GM21723 (cell line): ENCODE data around the gene TRIM25.
A peak's percentile ranks its signal among the peaks of the same experiment; 100 is the strongest.

Experiments
- ATAC-seq: cut with Tn5 transposase; IDR thresholded peaks from one replicate; pipeline ENCODE4 v1.9.1; 2021; ENCODE audit warnings: mild to moderate bottlenecking, moderate library complexity; ENCODE audit not compliant: unreplicated experiment

Gene TRIM25

GRCh38 chr17:56928586-56928985 lies 14.7 kb upstream of the TRIM25 start:
- ATAC-seq, result no peak

DNA sequence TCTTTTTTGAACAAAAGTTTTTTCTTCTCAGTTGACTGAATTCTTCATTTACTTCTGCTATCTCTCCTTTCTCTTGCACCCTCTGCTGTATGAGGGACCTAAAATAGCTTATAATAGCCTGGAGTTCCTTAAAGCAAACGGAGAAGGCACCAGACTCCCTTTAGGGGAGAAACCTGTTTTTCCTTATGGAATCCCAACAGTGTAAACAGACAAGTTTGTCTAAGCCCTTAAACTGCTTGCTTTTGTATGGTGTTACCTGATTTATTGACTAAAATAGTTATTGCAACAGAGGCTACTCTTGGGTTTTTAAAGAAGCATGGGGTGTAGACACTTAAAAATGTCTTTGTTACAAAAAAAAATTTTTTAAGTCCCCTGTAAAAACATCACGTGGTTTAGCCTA lies 12.9 kb upstream of the TRIM25 start:
- no peak for ATAC-seq

DNA sequence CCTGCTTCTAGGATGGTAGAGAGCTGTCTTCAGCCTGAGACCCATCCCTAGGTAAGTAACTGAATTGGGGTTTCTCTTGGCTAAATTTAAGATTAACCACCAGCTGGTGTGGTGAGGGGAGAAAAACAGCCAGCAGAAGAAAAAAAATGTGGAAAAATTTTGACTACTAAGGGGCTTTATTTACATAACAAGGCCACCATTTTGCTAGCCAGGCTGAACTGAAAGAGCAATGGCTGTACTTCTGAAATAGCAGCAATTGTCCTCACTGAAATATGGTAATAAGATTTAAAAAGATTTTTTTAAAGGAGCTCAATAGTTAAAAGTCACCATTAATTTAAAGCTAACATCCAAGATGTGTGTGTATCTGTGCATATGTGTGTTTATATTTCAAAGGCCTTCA lies 12.4 kb upstream of the TRIM25 start:
- no peak for ATAC-seq

DNA sequence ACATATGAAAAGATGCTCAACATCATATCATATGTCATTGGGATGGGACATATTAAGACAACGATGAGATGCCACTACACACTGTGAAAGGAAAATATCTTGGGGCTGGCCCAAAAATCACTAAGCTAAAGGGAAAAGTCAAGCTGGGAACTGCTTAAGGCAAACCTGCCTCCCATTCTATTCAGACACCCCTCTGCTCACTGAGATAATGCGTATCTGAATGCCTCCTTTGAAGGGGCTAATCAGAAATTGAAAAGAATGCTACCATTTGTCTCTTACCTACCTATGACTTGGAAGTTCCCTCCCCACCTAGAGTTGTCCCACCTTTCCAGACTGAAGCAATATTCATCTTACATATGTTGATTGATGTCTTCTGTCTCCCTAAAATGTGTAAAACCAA lies 11.2 kb upstream of the TRIM25 start:
- ATAC-seq, result no peak

DNA sequence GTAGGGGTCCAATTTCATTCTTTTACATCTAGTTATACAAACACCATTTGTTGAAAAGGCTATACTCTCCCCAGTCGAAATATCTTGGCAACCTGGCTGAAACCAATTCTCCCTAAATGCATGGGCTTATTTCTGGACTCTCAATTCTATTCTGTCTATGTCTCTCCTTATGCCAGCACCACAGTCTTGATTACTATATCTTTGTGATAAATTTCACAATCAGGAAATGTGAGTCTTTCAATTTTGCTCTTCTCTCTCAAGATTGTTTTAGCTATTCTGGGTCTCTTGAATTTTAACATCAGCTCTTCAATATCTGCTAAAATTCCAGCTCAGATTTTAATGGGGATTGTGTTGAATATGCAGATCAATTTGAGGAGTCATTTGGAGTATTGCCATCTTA lies 5.9 kb upstream of the TRIM25 start:
- no peak for ATAC-seq

GRCh38 chr17:56918916-56919315 lies 5.1 kb upstream of the TRIM25 start:
- no peak for ATAC-seq

- no peak for ATAC-seq
These were observed 3.9 kb upstream of the TRIM25 start for GRCh38 chr17:56917559-56918296.

DNA sequence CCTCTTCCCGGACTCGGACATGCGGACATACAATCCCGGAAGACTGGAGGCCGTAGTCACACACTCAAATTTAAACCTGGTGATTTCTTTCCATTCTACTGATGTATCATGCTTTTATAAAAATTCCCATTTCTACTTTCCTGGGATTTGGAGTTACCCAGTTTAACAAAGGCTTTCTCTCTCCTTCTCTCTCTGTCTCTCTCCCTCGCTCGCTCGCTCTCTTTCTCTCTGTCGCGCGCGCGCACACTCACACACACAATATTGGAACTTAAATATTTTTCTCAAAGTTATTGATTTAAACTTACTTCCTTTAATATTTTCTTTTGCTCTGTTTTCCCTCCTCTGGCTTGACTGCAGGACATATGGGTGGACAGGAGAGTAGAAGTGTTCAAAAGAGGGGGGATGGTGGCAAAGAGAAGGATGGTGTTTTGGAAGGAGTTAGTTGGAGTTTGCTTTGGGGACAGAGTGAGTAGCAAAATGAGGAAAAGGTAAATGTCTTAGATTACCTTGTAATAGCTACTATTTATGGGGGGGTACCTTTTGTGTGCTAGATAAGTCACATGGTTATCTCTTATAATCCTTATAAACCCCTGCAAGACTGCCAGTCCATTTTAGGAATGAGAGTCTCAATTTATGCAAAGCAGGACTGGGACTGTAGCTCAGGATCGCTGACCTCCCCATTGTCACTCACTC lies 878 bp upstream of the TRIM25 start:
- no peak for ATAC-seq

DNA sequence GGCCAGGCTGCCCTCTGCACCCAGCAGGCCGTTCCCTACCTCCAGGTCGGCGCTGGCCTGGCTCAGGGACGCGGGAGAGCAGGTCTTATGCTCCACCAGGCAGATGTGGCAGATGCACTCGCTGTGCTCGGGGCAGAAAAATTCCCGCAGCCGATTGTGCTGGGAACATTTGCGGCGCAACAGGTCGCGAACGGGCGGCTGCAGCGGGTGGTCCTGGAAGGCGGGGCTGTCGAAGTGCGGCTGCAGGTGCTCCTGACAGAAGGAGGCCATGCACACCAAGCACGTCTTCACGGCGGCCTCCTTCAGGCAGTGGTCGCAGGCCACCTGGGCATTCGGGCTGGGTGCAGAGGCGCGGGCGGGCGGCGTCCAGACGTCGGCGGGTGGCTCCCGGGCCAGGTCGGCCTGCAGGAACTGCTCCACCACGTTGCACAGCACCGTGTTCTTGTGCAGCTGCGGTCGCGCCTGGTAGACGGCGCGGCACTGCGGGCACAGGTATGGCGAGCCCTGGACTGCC lies 439 bp downstream of the TRIM25 start:
- peak; percentile 34 for ATAC-seq

GRCh38 chr17:56913000-56913311 lies 893 bp downstream of the TRIM25 start:
- ATAC-seq, result no peak

DNA sequence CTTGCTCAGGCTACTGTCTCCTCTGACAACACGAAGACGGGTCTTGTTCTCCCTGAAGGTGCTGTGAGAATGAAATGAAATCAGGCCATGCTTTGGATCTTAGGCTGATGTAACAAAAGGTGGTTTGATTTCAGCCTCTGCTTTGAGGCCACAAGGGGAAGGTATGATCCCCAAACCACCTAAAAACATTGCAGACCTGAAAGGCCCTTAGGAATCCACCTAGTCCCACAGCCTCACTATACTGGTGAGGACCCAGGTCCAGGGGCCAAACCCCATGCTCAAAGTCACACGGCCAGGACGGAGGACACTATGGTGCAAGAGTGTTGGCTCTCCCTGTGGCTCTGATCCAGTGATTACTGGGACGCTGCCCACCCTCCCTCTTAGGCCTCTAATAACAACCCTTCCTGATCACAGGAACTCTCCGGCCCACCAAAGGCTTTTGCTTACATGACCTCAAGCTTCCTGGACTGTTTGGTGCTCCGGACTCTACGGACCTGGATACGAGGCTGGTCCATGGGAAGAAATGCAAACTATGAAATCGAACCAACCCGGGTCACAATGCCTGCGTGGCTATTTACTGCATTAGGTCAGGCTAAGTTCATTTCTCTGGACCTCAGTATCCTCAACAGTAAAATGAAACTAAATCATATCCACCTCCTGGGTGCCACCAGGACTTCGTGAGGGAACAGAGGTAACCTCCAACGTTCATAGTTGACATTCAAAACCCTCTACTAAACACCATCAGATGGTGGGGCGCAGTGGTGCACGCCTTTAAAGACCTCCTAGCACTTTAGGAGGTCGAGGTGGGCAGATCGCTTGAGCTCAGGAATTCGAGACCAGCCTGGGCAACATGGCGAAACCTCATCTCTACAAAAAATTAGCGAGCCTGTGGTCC lies 1.5 kb downstream of the TRIM25 start:
- no peak for ATAC-seq

DNA sequence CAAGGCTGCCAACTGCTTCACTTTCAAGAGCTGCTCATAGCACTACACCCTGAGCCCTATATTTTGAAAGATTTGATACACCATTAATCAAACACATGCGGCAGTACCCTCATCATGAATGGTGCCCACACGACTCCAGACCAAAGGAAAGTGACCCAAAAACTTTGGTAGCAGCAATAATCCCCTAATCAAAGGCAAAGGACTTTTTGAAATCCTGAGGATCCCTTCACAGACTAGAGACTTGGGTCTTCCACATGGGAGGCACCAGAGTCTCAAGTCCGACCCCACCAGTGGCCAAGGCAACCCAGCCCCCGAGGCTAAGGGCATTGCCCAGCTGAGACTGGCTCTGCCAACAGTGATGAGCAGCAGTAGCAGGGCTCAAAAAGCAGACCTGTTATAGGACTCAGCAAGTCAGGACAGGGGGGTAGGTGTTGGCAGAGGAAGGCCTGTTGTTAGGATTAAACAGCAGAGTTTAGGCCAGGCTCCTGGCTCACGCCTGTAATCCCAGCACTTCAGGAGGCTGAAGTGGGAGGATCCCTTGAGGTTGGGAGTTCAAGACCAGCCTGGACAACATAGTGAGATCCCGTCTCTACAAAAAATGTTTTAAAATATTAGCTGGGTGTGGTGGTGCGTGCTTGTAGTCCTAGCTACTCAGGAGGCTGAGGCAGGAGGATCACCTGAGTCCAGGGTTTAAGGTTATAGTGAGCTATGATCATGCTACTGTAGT lies 3.2 kb downstream of the TRIM25 start:
- no peak for ATAC-seq

- no peak for ATAC-seq
These were observed 3.9 kb downstream of the TRIM25 start for GRCh38 chr17:56909742-56910508.

DNA sequence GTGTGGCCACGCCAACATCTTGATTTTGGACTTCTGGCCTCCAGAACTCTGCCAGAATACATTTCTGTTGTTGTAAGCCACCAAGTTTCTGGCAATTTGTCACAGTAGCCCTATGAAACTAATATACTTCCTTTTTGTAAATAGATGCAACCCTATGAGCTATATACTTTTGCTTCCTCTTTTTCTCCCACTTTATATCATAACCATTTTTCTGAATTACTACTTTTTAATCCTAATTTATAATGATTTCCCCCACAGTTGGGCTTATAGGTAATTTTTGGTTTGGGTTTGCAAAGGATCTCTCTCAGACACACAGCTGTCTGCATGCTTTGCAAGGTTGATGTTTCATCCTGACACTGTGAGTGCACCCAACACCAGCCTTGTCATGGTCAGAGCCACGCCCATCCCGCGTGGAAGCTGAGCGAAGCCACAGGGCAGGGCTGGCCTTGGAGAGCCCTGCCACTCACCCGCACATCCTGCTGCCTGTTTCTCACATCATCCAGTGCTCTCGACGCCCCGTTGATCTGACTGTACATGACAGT lies 5.8 kb downstream of the TRIM25 start:
- ATAC-seq, result peak; percentile 72

- ATAC-seq, result no peak
These were observed 10.3 kb downstream of the TRIM25 start for GRCh38 chr17:56903560-56903959.

GRCh38 chr17:56902348-56902747 lies 11.5 kb downstream of the TRIM25 start:
- no peak for ATAC-seq

- no peak for ATAC-seq
These were observed 14.4 kb downstream of the TRIM25 start for GRCh38 chr17:56899403-56899802.

- no peak for ATAC-seq
These were observed 15.0 kb downstream of the TRIM25 start for GRCh38 chr17:56898874-56899273.

DNA sequence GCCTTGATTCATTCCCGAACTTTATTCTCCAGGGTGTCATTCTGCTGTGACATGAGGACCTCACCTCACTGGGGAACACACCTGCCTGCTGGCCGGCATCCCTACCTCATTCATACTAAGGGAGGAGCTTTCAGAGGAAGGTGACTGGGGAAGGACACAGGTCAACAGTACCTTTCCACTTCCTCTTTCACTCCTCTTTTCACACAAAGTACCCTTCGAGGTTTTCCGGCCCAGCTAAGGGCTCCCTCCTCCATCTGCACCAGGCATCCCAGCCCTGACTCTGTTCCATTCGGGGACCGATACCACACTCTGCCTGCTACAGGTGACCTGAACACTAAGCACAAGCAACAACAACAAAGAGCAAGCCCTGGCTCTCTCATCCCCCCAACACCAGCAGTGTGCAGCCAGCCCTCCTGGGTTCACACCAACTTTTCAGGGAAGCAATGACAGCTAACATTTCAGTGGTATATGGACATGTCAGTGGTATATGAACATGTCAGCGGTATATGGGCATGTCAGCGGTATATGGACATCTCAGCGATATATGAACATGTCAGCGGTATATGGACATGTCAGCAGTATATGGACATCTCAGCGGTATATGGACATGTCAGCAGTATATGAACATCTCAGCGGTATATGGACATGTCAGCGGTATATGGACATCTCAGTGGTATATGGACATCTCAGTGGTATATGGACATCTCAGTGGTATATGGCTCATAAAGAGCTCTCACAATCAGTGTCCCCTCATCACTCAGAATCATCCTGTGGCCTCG lies 16.0 kb downstream of the TRIM25 start:
- ATAC-seq, result no peak
